ENCODE results near the gene RNLS.

RNLS gene

DNA sequence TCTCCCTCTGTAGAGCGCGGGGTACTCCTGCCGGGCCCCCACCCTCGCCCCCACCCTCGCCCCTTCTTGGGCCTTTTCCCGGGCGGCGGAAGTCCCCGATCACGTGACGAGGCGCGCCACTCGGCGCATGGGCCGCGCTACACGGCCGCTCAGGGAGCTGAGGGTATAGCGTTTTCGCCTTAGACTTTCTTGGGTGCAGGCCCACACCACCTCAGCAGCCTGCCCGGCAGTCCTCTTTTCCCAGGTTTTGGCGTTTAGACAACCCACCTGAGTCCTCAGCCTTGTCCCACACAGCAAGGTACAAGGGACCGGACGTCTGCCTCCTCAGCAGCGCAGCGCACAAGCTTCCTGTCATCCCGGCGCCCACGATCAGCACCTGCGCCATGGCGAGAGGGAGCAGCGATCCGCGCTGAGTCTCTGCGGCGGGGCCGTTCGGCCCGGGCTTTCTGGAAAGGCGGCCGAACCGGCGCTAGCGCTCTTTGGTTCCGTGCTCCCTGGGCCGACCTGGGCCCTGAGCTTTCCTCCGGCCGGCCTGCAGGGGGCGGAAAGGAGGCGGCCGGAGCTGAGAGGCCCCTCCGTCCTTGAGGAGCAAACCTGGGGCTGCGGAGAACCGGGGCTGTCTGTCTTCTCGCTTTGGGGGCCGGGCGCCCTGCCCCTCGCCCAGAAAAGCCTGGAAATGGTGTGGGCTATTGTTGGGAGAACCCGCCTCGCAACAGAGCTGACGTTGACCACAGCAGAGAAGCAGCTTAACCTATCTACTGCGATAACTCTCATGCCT, at the start of gene RNLS:
TSS of gene RNLS (minus strand) at position 513 of the 778 bp plus-strand sequence.
- DNase-seq (ENCODE audit: low read depth in 1 of 2, low spot score in 1 of 2) = peak; percentile 39 to 49

DNA sequence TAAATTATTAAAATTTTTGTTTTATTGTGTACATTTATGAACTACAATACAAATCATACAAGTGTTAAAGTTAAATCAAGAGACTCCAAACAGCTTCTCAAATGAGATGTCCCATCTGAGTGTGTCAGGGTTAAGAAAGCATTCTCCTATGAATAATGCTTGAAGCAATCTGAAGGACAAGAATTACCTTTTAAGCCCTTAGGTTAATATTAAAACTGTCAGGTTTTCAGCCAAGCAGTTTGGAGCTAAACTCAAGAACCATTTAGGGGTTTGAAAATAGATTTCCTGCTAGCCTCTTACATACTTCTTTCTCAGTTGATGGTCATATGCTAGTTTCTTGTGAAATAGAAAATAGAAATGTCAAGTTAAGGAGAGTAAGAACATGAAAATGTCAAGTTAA, 41.7 kb upstream of the RNLS start:
- DNase-seq (ENCODE audit: low read depth in 1 of 2, low spot score in 1 of 2) = no peak

DNA sequence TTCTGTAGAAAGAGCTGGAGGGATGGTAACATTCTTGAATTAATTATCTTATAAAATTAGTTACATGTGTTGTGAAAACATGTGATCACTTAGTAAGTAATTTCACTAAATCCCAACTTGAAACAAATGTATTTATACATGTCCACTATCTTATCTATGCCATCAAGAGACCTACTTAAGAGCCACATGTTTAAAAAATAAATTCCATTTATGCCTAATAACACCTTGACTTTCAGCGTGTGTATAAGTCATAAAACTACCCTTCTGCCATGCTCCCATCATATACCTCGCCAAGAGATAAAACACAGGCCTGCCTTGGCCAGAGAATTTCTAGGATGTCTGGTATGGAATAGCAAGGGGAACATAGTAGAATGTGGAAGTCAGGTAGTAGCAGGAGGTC, 40.7 kb upstream of the RNLS start:
- no peak for DNase-seq (ENCODE audit: low read depth in 1 of 2, low spot score in 1 of 2)

DNA sequence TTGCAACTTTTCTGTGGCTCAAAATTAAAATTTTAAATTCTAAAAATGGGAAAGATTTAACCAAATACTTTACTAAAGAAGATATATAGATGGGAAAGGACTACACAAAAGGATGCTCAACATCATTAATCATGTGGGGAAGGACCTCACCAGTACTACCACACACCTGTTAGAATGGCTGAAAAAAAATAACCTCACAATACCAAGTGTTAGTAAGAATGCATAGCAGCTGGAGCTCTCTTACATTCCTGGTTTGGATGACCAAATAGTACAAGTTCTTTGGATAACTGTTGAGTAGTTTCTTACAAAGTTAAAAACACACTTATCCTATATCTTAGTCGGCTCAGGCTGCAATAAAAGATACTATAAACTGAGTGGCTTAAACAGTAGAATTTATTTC, 37.3 kb upstream of the RNLS start:
- DNase-seq (ENCODE audit: low read depth in 1 of 2, low spot score in 1 of 2) = no peak

DNA sequence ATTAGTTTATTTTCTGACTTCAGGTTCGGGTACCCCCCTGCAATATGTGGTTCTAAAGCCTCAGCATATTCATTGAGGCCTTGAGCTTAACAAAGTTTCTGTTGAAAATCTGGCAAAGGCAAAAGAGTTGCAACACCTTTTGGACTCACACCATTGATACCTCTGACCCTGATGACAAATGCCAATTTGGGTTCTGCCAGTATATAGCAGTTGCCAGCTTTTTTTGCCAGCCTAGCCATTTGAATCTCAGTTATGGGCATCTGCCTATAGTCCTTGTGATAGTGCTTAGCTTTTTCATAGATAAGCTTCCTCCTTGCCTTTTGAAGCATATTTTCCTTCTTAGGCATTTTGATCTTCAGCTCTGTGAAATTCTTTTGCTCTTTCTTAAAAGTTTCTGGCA, 35.4 kb upstream of the RNLS start:
- no peak for DNase-seq (ENCODE audit: low read depth in 1 of 2, low spot score in 1 of 2)

DNA sequence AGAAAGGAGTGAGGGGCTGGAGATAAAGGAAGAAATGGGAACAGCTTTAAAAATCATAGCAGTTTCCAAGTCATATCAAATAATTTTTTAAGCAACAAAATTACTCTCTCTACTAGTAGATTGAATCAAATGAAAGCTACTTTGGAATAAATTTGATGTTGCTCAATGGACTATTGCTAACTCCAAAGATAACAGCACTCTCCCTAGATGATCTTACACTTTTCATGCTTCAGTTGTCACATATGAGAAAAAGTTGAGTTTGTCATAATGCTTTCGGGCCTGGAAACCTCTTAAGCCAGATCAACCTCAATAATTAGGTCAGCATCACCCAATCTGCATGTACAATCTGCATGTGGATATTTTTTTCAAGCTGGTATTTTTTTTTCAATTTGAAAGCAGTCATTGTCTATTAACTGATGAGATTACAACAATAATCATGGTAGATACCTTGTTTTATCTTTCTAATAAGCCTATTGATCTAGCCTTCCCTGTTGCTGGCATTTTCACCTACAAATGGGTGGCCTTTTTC, 34.7 kb upstream of the RNLS start:
- DNase-seq (ENCODE audit: low read depth in 1 of 2, low spot score in 1 of 2) = no peak

DNA sequence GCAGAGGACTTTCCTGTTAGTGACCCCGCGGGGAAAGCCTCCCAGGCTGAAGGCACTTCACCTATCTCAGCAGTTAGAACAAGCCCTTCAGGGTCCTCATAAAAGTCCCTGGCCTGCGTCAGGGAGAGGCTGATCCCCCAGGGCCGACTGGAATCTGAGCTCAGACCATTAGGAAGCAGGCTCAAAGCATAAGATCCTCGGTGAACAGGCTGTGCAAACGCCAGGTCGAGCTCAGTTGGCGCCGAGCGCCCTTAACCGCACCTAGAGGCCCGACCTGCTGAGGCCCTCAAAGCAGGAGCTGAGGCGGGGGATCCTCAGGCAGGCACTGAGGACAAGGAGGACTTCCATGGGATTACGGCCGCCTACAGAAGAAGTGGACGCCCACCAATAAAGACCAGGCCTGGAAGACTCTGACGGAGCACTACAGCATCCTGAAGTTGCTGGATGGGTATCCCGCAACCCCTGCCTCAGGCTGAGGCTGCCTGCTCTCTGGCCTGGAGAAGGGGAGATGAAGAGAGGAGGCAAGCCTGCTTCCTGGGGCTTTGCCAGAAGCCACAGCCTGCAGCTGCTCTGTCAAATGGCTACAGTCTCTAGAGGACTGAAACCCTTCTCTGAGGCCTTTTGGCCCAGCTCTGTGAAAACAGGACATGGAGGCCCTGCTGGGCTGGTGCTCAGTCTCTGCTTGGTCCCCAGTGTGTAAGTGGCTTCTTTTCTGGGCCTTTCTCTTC, 33.3 kb upstream of the RNLS start:
- DNase-seq (ENCODE audit: low read depth in 1 of 2, low spot score in 1 of 2) = no peak

DNA sequence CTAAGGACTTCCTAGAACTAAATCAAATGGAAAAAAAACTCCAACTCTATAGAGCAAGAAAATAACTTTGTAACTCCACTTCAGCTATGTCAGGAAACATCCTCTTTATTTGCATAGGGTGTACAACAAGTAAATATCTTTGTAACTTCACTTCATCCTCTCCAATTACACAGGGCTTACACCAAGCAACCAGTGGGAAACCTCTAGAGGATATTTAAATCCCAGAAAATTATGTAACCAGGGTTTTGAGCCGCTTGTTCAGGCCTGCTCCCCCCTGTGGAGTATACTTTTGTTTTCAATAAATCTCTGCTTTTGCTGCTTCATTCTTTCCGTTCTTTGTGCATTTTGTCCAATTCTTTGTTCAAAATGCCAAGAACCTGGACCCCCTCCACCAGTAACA, 25.7 kb upstream of the RNLS start:
- no peak for DNase-seq (ENCODE audit: low read depth in 1 of 2, low spot score in 1 of 2)

DNA sequence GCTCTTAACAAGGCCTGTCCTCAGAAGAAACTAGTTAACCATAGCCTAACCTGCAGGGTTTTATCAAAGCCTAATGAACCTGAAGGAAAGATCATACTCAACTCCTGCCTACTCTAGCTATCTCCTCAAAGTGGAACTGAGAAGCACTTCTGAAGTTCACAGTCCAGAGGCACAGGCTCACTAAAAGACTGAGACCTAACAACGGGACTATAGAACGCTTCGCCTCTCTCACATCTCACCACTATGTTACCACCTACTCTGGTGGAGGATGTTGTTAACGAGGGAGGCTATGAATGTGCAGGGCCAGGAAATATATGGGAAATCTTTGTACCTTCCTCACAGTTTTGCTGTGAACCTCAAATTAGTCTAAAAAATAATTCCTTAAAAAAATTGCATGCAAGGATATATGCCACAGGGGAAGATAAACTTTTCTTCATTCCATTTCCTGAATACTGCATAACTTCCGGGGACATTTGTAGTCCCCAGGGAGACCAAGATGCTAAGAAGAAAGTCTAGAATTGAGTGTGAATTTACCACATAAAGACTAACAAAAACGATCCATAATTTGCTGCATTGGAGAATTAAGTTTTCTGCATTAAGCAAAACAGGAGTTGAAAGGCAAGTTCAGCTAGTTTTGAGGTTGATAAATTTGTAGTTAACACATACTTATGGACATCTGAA, 25.1 kb upstream of the RNLS start:
- DNase-seq (ENCODE audit: low read depth in 1 of 2, low spot score in 1 of 2) = no peak

DNA sequence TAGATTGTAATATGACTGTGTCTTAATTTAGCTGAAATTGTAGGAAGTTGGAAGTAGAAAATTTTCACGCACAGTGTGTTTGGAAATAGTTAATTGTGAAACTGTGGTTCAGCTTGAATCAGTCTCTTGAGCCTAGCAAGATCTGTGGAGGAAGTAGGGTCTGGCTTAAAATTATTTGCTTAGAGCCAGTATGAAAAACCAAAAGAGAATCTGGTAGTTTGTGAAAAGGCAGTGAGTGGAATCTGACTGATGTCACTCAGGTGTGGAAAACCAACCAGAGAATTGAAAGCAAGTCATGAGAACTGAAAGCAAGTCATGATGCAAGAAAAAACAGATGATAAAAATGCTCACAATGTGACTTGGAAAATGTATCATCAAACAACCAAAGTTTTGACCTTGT, 14.9 kb upstream of the RNLS start:
- DNase-seq (ENCODE audit: low read depth in 1 of 2, low spot score in 1 of 2) = no peak

DNA sequence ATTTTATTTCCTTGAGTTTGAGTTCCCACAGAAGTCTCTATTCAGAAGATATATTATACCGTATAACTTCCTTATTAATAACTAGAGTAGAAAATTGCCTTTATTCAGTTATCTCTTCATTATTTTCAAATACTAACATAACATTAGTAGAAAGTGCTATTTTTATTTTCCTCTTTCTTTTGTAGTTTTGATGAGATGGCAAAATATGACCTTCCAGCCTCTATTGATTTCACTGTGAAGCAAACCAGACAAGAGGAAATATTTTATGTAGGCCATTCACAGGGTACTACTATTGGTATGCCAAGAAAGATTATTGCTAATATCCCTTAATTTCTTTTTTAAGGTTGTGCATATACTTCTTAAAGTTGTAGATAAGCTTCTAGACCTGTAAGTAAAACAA, 11.4 kb upstream of the RNLS start:
- no peak for DNase-seq (ENCODE audit: low read depth in 1 of 2, low spot score in 1 of 2)

DNA sequence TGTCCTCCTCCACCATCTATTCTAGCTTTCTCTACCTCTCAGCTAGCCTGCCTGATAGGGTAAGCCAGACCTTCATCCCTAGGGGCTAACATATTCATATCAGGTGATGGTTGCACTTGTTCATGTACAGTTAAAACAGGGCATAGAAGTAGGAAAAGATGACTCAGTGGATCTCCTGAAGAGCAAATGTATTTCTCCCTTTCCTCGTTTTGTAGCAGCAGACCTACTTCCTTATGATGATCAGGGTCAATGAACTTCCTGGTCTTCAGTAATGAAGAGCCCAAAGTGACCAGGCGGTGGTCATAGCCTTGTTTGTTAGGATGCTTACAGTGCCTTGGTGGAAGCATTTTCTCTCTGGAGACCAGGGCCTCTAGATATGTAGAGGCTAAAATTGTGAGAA, 9.8 kb upstream of the RNLS start:
- no peak for DNase-seq (ENCODE audit: low read depth in 1 of 2, low spot score in 1 of 2)

DNA sequence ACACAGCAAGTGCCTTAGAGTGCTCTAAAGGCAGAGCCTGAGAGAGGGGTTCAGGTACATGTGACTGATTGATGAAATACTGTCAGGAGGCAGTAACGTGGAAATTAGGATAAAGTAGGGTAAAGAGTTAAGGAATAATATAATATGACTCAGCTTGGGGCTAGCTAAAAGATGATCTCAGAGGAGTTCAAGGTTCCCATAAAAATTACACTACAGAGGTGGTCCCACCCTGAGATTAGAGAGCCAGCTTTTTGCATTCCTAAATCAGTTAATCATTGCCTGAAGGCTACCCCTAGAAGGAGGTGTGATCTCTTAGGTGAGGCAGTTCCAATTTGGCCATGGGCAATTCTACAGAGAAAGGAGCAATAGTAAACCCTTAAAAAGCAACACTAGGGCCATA, 9.3 kb upstream of the RNLS start:
- no peak for DNase-seq (ENCODE audit: low read depth in 1 of 2, low spot score in 1 of 2)

DNA sequence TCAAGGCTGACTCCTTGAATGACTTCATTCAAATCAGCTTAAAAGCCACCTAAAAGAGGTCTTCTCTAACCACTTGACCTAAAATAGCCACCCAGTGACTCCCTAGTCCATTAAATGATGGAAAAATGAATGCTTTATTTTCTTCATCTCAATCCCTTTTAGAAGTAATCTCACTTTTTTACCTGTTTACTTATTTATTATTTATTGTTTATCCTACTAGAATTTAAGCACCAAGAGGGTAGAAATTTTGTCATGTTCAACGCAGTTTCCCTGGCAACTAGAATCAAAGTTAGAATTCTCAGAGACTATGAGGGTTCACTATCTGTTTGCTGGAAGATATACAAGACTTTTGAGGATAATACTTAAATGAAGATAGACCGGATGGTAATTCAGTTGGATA, 3.3 kb upstream of the RNLS start, which contains the start of gene LIPJ:
TSS of gene LIPJ (plus strand) at position 301 of the 400 bp plus-strand sequence. CDS start 3,926 bp downstream, outside the sequence.
- DNase-seq (ENCODE audit: low read depth in 1 of 2, low spot score in 1 of 2) = no peak

DNA sequence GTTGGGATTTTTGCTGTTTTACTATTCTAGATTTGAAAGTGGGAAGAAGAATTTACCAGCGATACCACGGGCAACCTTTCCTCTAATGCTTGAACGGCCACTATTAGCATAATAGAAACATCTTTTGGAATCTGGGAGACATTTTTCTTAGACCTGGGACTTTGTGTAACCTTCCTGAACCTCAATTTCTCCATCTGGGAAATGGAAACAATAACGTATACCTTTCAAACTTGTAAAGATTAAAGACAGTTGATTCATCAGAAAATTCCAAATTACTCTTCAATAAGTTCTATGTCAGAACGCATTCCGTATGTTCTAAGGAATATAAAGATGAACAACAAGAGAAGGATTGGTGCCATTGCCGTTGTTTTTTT, 453 bp upstream of the RNLS start:
- DNase-seq (ENCODE audit: low read depth in 1 of 2, low spot score in 1 of 2) = no peak

DNA sequence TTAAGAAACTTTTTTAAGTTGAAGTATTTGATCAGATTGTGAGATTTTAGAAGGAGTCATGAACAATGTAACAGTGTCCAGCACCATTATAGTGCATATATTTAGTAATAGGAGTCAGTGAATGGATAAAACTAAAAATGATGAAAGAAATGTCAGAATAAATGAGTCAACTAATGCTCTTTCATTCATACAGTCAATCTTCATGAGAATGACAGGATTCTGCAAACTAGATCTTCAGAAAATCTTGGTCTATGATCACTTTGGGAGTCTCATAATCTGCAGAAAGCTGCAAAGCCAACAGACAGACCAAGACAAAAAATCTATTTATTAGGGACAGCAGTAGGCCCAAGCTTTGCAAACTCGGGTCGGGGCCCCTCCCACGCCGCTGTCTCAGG, 710 bp downstream of the RNLS start:
- DNase-seq (ENCODE audit: low read depth in 1 of 2, low spot score in 1 of 2) = no peak

DNA sequence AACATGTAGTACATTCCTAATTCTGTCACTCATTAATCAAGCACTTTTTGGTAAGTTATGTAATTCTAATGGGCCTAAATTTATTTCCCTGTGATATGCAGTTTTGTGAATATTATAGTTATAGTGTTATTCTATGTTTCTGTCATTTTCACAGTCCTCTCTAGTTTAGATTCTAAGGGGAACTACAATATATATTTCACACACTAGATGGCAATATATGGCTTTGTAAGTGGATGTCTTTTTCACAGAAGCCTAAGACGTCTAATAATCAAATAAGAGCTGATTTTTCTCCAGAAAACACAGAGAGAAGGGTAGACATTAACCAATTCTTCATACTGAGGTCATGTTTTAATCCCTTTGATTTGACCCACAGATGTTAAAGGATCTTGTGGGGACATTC, 18.0 kb downstream of the RNLS start:
- no peak for DNase-seq (ENCODE audit: low read depth in 1 of 2, low spot score in 1 of 2)

DNA sequence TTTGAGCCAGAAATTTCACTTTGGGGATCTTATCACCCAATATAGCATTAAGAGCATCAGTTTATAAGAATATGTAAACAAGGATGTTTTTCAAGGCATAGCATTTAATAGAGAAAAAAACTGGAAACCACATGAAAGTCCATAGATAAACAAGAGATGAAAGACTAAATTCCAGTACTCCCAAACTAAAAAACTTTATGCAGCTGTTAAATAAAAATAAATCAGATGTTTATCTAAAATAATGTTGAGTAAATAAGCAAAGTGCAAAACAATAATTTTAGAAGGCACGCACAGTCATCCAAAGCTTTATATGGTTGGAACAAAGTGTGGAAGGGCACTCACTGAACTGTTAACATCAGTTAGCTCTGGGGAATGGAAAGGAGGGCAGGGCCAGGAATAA, 21.0 kb downstream of the RNLS start:
- DNase-seq (ENCODE audit: low read depth in 1 of 2, low spot score in 1 of 2) = no peak

DNA sequence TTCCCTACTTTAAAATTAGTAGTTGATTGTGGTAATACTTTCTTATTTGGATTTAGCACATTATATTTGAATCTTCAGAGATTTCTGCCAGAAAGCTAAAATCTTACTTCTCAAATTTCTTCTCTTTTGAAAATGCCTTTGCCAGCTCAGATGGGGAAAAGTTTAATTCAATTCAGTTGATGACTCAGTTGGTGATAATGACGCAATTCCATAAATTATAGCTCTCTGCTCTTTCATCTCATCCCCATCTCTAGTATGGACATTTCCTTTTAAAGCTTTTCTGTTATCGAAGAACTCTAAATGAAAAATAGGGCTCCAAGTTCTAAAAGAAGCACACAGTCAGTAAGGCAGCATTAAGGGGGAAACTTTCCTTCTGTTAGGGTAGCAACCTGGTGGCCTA, 25.5 kb downstream of the RNLS start:
- DNase-seq (ENCODE audit: low read depth in 1 of 2, low spot score in 1 of 2) = no peak

DNA sequence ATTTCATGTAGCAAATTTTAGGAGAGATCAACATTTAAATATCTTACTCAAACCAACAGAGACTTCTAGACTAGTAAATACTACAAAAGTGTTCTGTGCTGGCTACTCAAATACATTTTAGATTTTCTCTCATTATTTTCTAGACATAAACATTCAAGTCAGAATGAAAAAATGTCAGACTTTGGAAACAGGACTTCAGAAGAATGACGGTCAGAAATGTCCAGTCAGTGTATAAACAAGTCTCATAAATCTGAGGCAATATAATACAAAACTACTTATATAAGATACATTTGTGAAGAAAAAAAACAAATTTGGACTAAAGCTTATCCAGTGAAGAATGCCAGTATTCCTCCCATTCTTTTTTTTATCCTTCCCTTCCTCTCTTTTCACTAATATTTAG, 25.9 kb downstream of the RNLS start:
- no peak for DNase-seq (ENCODE audit: low read depth in 1 of 2, low spot score in 1 of 2)

DNA sequence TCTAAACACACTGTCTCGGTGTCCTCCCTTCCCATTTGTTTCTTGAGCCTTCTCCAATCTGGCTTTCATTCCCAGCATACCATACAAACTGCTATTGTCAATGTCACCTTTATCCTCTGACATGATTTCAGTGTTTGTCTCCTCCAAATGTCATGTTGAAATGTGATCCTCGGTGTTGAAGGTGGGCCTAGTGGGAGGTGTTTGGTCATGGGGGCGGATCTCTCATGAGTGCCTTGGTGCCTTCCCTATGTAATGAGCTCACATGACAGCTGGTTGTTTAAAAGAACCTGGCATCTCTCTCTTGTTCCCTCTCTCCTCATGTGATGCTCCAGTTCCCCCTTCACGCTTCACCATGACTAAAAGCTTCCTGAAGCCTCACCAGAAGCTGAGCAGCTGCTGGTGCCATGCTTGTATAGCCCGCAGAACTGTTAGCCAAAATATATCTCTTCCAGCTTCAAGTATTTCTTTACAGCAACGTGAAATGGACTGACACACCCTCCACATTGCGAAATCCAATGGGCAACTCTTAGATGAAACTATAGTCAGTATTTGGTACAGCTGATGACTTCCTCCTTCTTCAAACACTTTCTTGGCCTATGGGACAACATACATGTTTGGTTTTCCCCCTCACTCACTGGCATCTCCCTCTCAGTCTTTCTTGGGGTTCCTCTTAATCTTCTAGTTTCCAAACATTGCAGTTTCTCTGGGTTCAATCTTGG, 27.8 kb downstream of the RNLS start:
- DNase-seq (ENCODE audit: low read depth in 1 of 2, low spot score in 1 of 2) = no peak
